K562 (cell line): ENCODE data around the gene LRRC61. TPM values are rescaled to one million over a fixed set of nuclear protein-coding genes. Genes with fewer than 3 reads are reported as not detected.
"Not testable (repeated sequence)": the region's sequence is repeated elsewhere in the genome, so short reads cannot be mapped to it uniquely, and the experiment has no call there.

ENCODE experiments used
- ATAC-seq: fragments of 200-7000 bp; cut with Tn5 transposase; 3 replicates; pipeline ENCODE4 v1.9.1; 2020; ENCODE audit warnings: moderate library complexity
- BruUV-seq: library from RNA; stranded (reverse); fragments of 400-500 nt; replicated peaks from 2 replicates; lab custom pipeline; 2021; lab: Mats Ljungman, UMichigan
- CTCF ChIA-PET: fragments of 300-600 bp; formaldehyde crosslinking; extraction: SDS; loops from one replicate; lab custom pipeline; 2021; ENCODE audit warnings: low intra/inter-chr PET ratio; lab: Yijun Ruan, JAX
- POLR2A ChIA-PET: fragments of 300-600, 350-650 bp; sonication (Branson Sonifier 250); formaldehyde crosslinking; extraction: SDS; loops from one replicate; lab custom pipeline; 2021; ENCODE audit warnings: antibody characterized with exemption, inconsistent platforms; lab: Yijun Ruan, JAX
- DNase-seq, 4 experiments: peaks; one replicate each; pipeline versions ENCODE4 v3.0.0 to v3.0.0-alpha.2; 2011 to 2018; ENCODE audit warnings: low spot score in 3 of 4, mixed read lengths in 3 of 4; ENCODE audit errors: extremely low read depth in 1 of 4
- FAIRE-seq: peaks from 2 replicates; lab custom pipeline; 2011; peaks lifted over from hg19 to GRCh38; lab: Jason Lieb, UNC
- H2AFZ ChIP-seq: 2 replicates; pipeline ENCODE4 v1.6.0; 2011; ENCODE audit warnings: low read depth, low read length, control low read depth, inconsistent platforms
- H3K27ac ChIP-seq: fragments of 200-600 bp; 3 replicates; pipeline ENCODE4 v1.8.0; 2011; ENCODE audit warnings: low read depth, mild to moderate bottlenecking, control low read depth, inconsistent platforms, low read length, moderate library complexity, mixed read lengths; ENCODE audit errors: extremely low read depth
- H3K27me3 ChIP-seq, 2 experiments: fragments of 300-600 bp in 1 of 2; 2 replicates in 1 of 2; 3 replicates in 1 of 2; pipeline versions ENCODE4 v1.6.0 to v1.8.0; 2011; ENCODE audit warnings: inconsistent platforms in 2 of 2, low read length in 2 of 2, mild to moderate bottlenecking in 1 of 2, mixed read lengths in 1 of 2, moderate library complexity in 1 of 2; ENCODE audit not compliant: control insufficient read depth in 2 of 2, insufficient read depth in 2 of 2
- H3K36me3 ChIP-seq: fragments of 300-600 bp; 3 replicates; pipeline ENCODE4 v1.8.0; 2011; ENCODE audit warnings: mild to moderate bottlenecking, low read length, inconsistent platforms; ENCODE audit not compliant: control insufficient read depth, insufficient read depth
- H3K4me1 ChIP-seq, 2 experiments: fragments of 200-600 bp in 1 of 2; replicated peaks in 1 of 2; 2 replicates in 1 of 2; 3 replicates in 1 of 2; pipeline versions ENCODE4 v1.5.1 to v1.8.0; 2011; ENCODE audit warnings: inconsistent platforms in 2 of 2, low read length in 2 of 2, mild to moderate bottlenecking in 1 of 2, mixed read lengths in 1 of 2, moderate library complexity in 1 of 2; ENCODE audit not compliant: control insufficient read depth in 2 of 2, insufficient read depth in 2 of 2
- H3K4me2 ChIP-seq: 2 replicates; pipeline ENCODE4 v1.6.1; 2011; ENCODE audit warnings: low read length, control low read depth, inconsistent platforms, mixed read lengths; ENCODE audit not compliant: insufficient read depth
- H3K4me3 ChIP-seq: fragments of 200-600 bp; sonication (generic), shearing (Covaris generic); 2 replicates; pipeline ENCODE4 v1.5.1; 2016; ENCODE audit warnings: control low read depth, inconsistent platforms
- H3K79me2 ChIP-seq: fragments of 200-600 bp; 3 replicates; pipeline ENCODE4 v1.8.0; 2011; ENCODE audit warnings: low read length, inconsistent platforms; ENCODE audit not compliant: control insufficient read depth, insufficient read depth
- H3K9ac ChIP-seq, 2 experiments: 2 replicates each; pipeline versions ENCODE4 v1.6.0 to v1.6.1; 2011; ENCODE audit warnings: low read depth in 2 of 2, low read length in 2 of 2, control low read depth in 1 of 2, inconsistent platforms in 1 of 2, mild to moderate bottlenecking in 1 of 2, mixed read lengths in 1 of 2; ENCODE audit not compliant: insufficient read depth in 1 of 2
- H3K9me1 ChIP-seq: one replicate; pipeline ENCODE4 v1.6.0; 2011; ENCODE audit warnings: inconsistent platforms, mild to moderate bottlenecking, low read length, moderate library complexity; ENCODE audit not compliant: control insufficient read depth, insufficient read depth
- H3K9me3 ChIP-seq: replicated peaks from 2 replicates; pipeline ENCODE4 v1.5.1; 2011; ENCODE audit warnings: low read depth, low read length, inconsistent platforms; ENCODE audit not compliant: control insufficient read depth, insufficient read depth
- H4K20me1 ChIP-seq: replicated peaks from 2 replicates; pipeline ENCODE4 v1.6.1; 2011; ENCODE audit warnings: low read length, inconsistent platforms, mixed read lengths; ENCODE audit not compliant: control insufficient read depth, insufficient read depth
- CC2D1A ChIP-seq: fragments of 450-650 bp; IDR thresholded peaks from 2 replicates; pipeline ENCODE4 v1.6.1; 2017; ENCODE audit warnings: mild to moderate bottlenecking
- CEBPB ChIP-seq: fragments of 450-650 bp; IDR thresholded peaks from 2 replicates; pipeline ENCODE4 v1.6.1; 2016; ENCODE audit warnings: missing genetic modification characterization, missing compliant biosample characterization
- DEAF1 ChIP-seq: fragments of 450-650 bp; formaldehyde crosslinking; IDR thresholded peaks from 2 replicates; pipeline ENCODE4 v1.4.0; 2020; ENCODE audit warnings: mild to moderate bottlenecking, moderate library complexity
- ETV6 ChIP-seq, 3 experiments: fragments of 150-350 bp in 1 of 3; sonication (generic) in 1 of 3; formaldehyde crosslinking in 1 of 3; IDR thresholded peaks; 2 replicates each; pipeline versions ENCODE4 v1.6.1 to v1.8.0; 2014 to 2022; ENCODE audit warnings: borderline replicate concordance in 2 of 3, low read depth in 2 of 3, antibody characterized with exemption in 1 of 3, low read length in 1 of 3, mild to moderate bottlenecking in 1 of 3, missing genetic modification reagents in 1 of 3
- FOSL1 ChIP-seq: fragments of 200-800 bp; sonication (Bioruptor generic); conservative IDR thresholded peaks from 2 replicates; pipeline ENCODE4 v1.6.1; 2016; ENCODE audit warnings: missing genetic modification characterization, missing compliant biosample characterization
- FOXK2 ChIP-seq, 2 experiments: fragments of 450-650 bp; IDR thresholded peaks in 1 of 2; conservative IDR thresholded peaks in 1 of 2; 2 replicates each; pipeline ENCODE4 v1.6.1; 2016; ENCODE audit warnings: low read depth in 2 of 2, mild to moderate bottlenecking in 1 of 2
- SMAD4 ChIP-seq: fragments of 250-450 bp; sonication (Bioruptor Pico); conservative IDR thresholded peaks from 2 replicates; pipeline ENCODE4 v1.8.0; 2021; ENCODE audit warnings: inconsistent platforms, mild to moderate bottlenecking, moderate library complexity
- TRIM24 ChIP-seq, 2 experiments: fragments of 450-650 bp; IDR thresholded peaks; 2 replicates each; pipeline ENCODE4 v1.6.1; 2016
- ZNF384 ChIP-seq: IDR thresholded peaks from 2 replicates; pipeline ENCODE4 v1.6.1; 2012; ENCODE audit warnings: low read depth, low read length, improper control_type of control experiment
- WGBS: fragments of 100-300 bp; shearing (Covaris generic); methylation state at CpG from one replicate; pipeline ENCODE4 v1.1.6; 2016; ENCODE audit warnings: low coverage, mixed read lengths; ENCODE audit not compliant: insufficient coverage; ENCODE audit errors: missing lambda C conversion rate; 5-methylcytosine and 5-hydroxymethylcytosine counted together
- in situ Hi-C: fragments of 300-500 bp; cut with MboI; formaldehyde crosslinking; loops from 4 replicates; pipeline ENCODE4 v1.15.0; 2018; ENCODE audit warnings: inconsistent platforms, mixed read lengths
- intact Hi-C: fragments of 100-400 bp; cut with micrococcal nuclease; formaldehyde crosslinking; loops from 2 replicates; pipeline ENCODE4 v1.14.2; 2022
- polyA plus RNA-seq, 8 experiments: library from polyadenylated mRNA; depleted of rRNA in 4 of 8; stranded (reverse) in 5 of 8; unstranded in 3 of 8; fragments of >200 nt; fragmentation: Nextera tagmentation in 2 of 8; fragmentation: Illumina TruSeq in 1 of 8; extraction: Ambion mirVana in 2 of 8; extraction: Trizol in 1 of 8; gene quantifications; 2 replicates each; pipeline versions ENCODE4 v1.2.1 to v1.2.3, GENCODE V29; 2011 to 2014; ENCODE audit warnings: inconsistent platforms in 1 of 8, missing spikeins in 1 of 8
- total RNA-seq, 7 experiments: library from RNA; depleted of rRNA in 6 of 7; stranded (reverse); fragments of >200 nt in 6 of 7; fragmentation: Illumina TruSeq in 2 of 7; extraction: Trizol in 2 of 7; gene quantifications; 2 replicates each; pipeline versions ENCODE4 v1.2.1 to v1.2.3, GENCODE V29; 2011 to 2021; ENCODE audit warnings: low replicate concordance in 1 of 7
- TF ChIP-seq, protein P1 (sequence below): sonication (generic); IDR thresholded peaks from 2 replicates; pipeline ENCODE4 v1.6.1; 2016

The LRRC61 gene
- total and polyA plus RNA-seq, 9 of the 15 experiments (the other 6 are each of a cell fraction or from before 2014, with no cell fraction given), result 1.3 to 55.2 (median 35.2) TPM

DNA sequence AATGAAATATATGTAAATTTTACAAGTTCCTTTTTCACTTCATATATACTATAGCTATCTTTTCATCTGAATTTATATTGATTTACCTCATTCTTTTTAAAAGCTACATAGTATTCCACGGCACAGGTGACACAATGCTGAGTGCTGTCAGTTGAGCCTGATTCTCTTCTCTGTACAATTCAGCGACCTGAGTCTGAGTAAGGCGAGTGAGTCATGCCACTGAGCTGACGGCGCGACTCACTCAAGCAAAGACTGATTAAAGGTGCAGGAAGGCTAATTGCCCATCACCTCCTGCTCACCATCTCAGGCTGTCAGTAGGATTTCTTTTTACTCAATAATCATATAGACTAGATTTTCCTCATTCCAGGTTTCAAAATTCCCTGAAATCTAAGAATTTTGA, 39.5 kb upstream of the LRRC61 start:
- FAIRE-seq, result peak; percentile 32
- H3K27ac ChIP-seq, POLR2A ChIA-PET, H3K9ac ChIP-seq, H3K4me2 ChIP-seq, intact Hi-C loops, H3K36me3 ChIP-seq, H2AFZ ChIP-seq, CTCF ChIA-PET, H3K27me3 ChIP-seq, BruUV-seq, H3K9me3 ChIP-seq, H4K20me1 ChIP-seq, H3K4me1 ChIP-seq, H3K79me2 ChIP-seq, H3K9me1 ChIP-seq, DNase-seq, H3K4me3 ChIP-seq: not testable (repeated sequence)
- in situ Hi-C loops, result loop anchor here (25.0 kb wide), 1 partner anchor 479 kb away; no protein-coding TSS in a partner anchor
- 31% methylated on average over 3 of the region's 6 CpGs for WGBS
- TF ChIP-seq FOSL1, result peak; percentile 42; the same call in 1 of the 2 replicates
- ATAC-seq, result 0 out of 3 replicates have a peak, but pooled peaks have one; percentile 24

GRCh38 chr7:150285849-150286754, 37.1 kb upstream of the LRRC61 start:
- not testable (repeated sequence) for H2AFZ ChIP-seq; H3K9ac ChIP-seq; H3K9me3 ChIP-seq; H3K27ac ChIP-seq; H3K4me3 ChIP-seq; H3K4me1 ChIP-seq; BruUV-seq; H3K4me2 ChIP-seq; H3K36me3 ChIP-seq; H3K27me3 ChIP-seq; H3K9me1 ChIP-seq; H3K79me2 ChIP-seq; H4K20me1 ChIP-seq; TF ChIP-seq ETV6 (IDR thresholded peaks at IDR 0.05; ENCODE audit: borderline replicate concordance in 1 of 2, low read depth in 2 of 2, low read length in 1 of 2)
- 17% methylated on average over 14 of the region's 16 CpGs for WGBS
- CTCF ChIA-PET, result interaction anchor here (0.6 to 1.4 kb wide), 5 partner anchors 37 to 471 kb away, joined by 3 to 14 read pairs (median 3); partner anchors contain the start of genes ACTR3C and LRRC61
- ATAC-seq (peak; percentile 93), FAIRE-seq (peak; percentile 91), DNase-seq (peak in 1 of 4 experiments; percentile 52)
- POLR2A ChIA-PET, result interaction anchor here (0.6 kb wide), 1 partner anchor 721 kb away, joined by 3 read pairs; no protein-coding TSS in a partner anchor
- in situ Hi-C loops (loop anchor here (5.0 to 25.0 kb wide), 3 partner anchors 36 to 476 kb away; partner anchors contain the start of genes ACTR3C and LRRC61), intact Hi-C loops (loop anchor here (1.0 to 5.0 kb wide), 4 partner anchors 37 to 471 kb away; partner anchors contain the start of genes ACTR3C and LRRC61)
- TF ChIP-seq TRIM24 (IDR thresholded peaks at IDR 0.05), result 0 out of 4 replicates have a peak, but pooled peaks of 1 of the 2 experiments have one; percentile 21
- peak; percentile 88 for TF ChIP-seq DEAF1
- 0 out of 2 replicates have a peak, but pooled peaks have one; percentile 20 for TF ChIP-seq ETV6 (CRISPR knock-in tag; IDR thresholded peaks at IDR 0.05; ENCODE audit: borderline replicate concordance)
- TF ChIP-seq SMAD4 (CRISPR knock-in tag), result 0 out of 2 replicates have a peak, but pooled peaks have one; percentile 10
- 0 out of 4 replicates have a peak, but pooled peaks of 1 of the 2 experiments have one; percentile 35 for TF ChIP-seq FOXK2 (conservative IDR thresholded peaks at IDR 0.05 in 1 of 2, IDR thresholded peaks at IDR 0.05 in 1 of 2; ENCODE audit: low read depth in 2 of 2)
- TF ChIP-seq CEBPB, result peak; percentile 59
- TF ChIP-seq, protein P1, sequence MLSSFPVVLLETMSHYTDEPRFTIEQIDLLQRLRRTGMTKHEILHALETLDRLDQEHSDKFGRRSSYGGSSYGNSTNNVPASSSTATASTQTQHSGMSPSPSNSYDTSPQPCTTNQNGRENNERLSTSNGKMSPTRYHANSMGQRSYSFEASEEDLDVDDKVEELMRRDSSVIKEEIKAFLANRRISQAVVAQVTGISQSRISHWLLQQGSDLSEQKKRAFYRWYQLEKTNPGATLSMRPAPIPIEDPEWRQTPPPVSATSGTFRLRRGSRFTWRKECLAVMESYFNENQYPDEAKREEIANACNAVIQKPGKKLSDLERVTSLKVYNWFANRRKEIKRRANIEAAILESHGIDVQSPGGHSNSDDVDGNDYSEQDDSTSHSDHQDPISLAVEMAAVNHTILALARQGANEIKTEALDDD, result 0 out of 2 replicates have a peak, but pooled peaks have one; percentile 18
- peak; percentile 26; the same call in 1 of the 2 replicates for TF ChIP-seq ZNF384
- TF ChIP-seq CC2D1A, result peak; percentile 89
